Body of pancreas (tissue), 4 donors: ENCODE measurements around the gene GALNT16. TPM values are rescaled to one million over a fixed set of nuclear protein-coding genes. Genes with fewer than 3 reads are reported as not detected.

Experiments used
- ATAC-seq: fragments of 150-250 bp; one replicate; pipeline ENCODE4 v1.9.1; 2016
- DNase-seq, 4 donors: peaks; one replicate each; pipeline ENCODE4 v3.0.0-alpha.2; 2019
- H3K27ac ChIP-seq, 4 donors: fragments of 200-600 bp; sonication (generic); 1 replicate in 3 of 4; 2 replicates in 1 of 4; pipeline versions ENCODE4 v1.5.1 to v1.6.1; 2016 to 2019; ENCODE audit warnings: mild to moderate bottlenecking in 1 of 4, mixed read lengths in 1 of 4, moderate library complexity in 1 of 4
- H3K27me3 ChIP-seq, 2 donors: fragments of 200-600 bp; sonication (generic); one replicate each; pipeline ENCODE4 v1.6.0; 2016; ENCODE audit warnings: mild to moderate bottlenecking in 1 of 2
- H3K36me3 ChIP-seq, 2 donors: fragments of 200-600 bp; sonication (generic); replicated peaks in 1 of 2; 2 replicates each; pipeline ENCODE4 v1.5.1; 2016; ENCODE audit warnings: low read depth in 2 of 2; ENCODE audit not compliant: insufficient read depth in 1 of 2
- H3K4me1 ChIP-seq: fragments of 200-600 bp; sonication (generic); one replicate; pipeline ENCODE4 v1.6.0; 2016
- H3K4me3 ChIP-seq, 2 donors: fragments of 200-600 bp; sonication (generic); 1 replicate in 1 of 2; 2 replicates in 1 of 2; pipeline ENCODE4 v1.5.1; 2016 to 2019
- H3K9me3 ChIP-seq, 3 donors: fragments of 200-600 bp; sonication (generic); 1 replicate in 2 of 3; 2 replicates in 1 of 3; pipeline ENCODE4 v1.5.1; 2016
- CTCF ChIP-seq, 7 experiments: fragments of 450-650 bp in 4 of 7; fragments of 200-600 bp in 3 of 7; sonication (generic) in 3 of 7; IDR thresholded peaks; one replicate each; pipeline ENCODE4 v1.5.1; 2016 to 2019; ENCODE audit warnings: antibody characterized with exemption in 7 of 7
- POLR2A ChIP-seq, 3 donors: fragments of 450-650 bp; IDR thresholded peaks; one replicate each; pipeline ENCODE4 v1.6.1; 2016; ENCODE audit warnings: antibody characterized with exemption in 3 of 3, mild to moderate bottlenecking in 2 of 3
- WGBS, 2 donors: methylation state at CpG; one replicate each; pipeline ENCODE4 v1.1.5; 2017; 5-methylcytosine and 5-hydroxymethylcytosine counted together
- intact Hi-C: fragments of 100-400 bp; cut with DNase I; formaldehyde crosslinking; loops from one replicate; pipeline ENCODE4 v1.15.1; 2023
- total RNA-seq, 2 donors: library from RNA; depleted of rRNA; stranded (reverse); fragments of >200 nt; gene quantifications; one replicate each; pipeline ENCODE4 v1.1.0, GENCODE V29; 2016

Gene GALNT16
- total RNA-seq, 2 donors from 2014 or later = 1.3 to 5.6 TPM

- Histone ChIP-seq H3K27ac (peak overlapping the region in 1 of 4 donors; percentile 25), H3K36me3 (no peaks in the 10 kb centered on the region), H3K4me1 (peaks cover 27% of the 10 kb centered on the region), H3K9me3 (no peaks in the 10 kb centered on the region), H3K27me3 (peaks cover 0 to 15% of the 10 kb centered on the region in 2 donors), H3K4me3 (peak overlapping the region in 1 of 2 donors; percentile 50)
- intact Hi-C loops = no loop called here
- WGBS, 2 donors = 0 to 2% methylated on average over 33 to 49 of the region's 64 CpGs
- DNase-seq (peak; percentile 24 to 58 (median 41)), ATAC-seq (peak; percentile 67)
- no peak for TF ChIP-seq POLR2A (IDR thresholded peaks at IDR 0.05)
- TF ChIP-seq CTCF (IDR thresholded peaks at IDR 0.05) = peak; percentile 41 to 71 (median 58)
Observed at GRCh38 chr14:69260861-69261564, 1.1 kb downstream of the GALNT16 start.

- TF ChIP-seq POLR2A (IDR thresholded peaks at IDR 0.05) = no peak
- no peak for TF ChIP-seq CTCF (IDR thresholded peaks at IDR 0.05)
- Histone ChIP-seq H3K36me3 (no peaks in the 10 kb centered on the region), H3K4me1 (peaks cover 27% of the 10 kb centered on the region), H3K4me3 (no peak overlapping the region), H3K9me3 (no peaks in the 10 kb centered on the region), H3K27me3 (peaks cover 0 to 15% of the 10 kb centered on the region in 2 donors), H3K27ac (no peak overlapping the region)
- ATAC-seq (no peak), DNase-seq (no peak)
- WGBS, 2 donors = 45 to 49% methylated on average over 5 of the region's 5 CpGs
- intact Hi-C loops = no loop called here
Observed at GRCh38 chr14:69261761-69262331, 1.9 kb downstream of the GALNT16 start.

GRCh38 chr14:69262516-69262915, 2.6 kb downstream of the GALNT16 start:
- no peaks in the 10 kb centered on the region for H3K9me3 ChIP-seq
- WGBS, 2 donors = 86 to 88% methylated on average over 3 of the region's 3 CpGs
- H3K27ac ChIP-seq = no peak overlapping the region
- H3K27me3 ChIP-seq = peaks cover 0 to 15% of the 10 kb centered on the region in 2 donors
- H3K36me3 ChIP-seq = no peaks in the 10 kb centered on the region
- DNase-seq = no peak
- peaks cover 27% of the 10 kb centered on the region for H3K4me1 ChIP-seq
- no peak for ATAC-seq
- no peak overlapping the region for H3K4me3 ChIP-seq
- intact Hi-C loops = no loop called here
- TF ChIP-seq CTCF (IDR thresholded peaks at IDR 0.05) (no peak), POLR2A (IDR thresholded peaks at IDR 0.05) (no peak)

GRCh38 chr14:69263364-69263763, 3.4 kb downstream of the GALNT16 start:
- ATAC-seq = peak; percentile 22
- WGBS, 2 donors = 88 to 94% methylated on average over 6 of the region's 6 CpGs
- H3K27ac ChIP-seq = no peak overlapping the region
- no peaks in the 10 kb centered on the region for H3K36me3 ChIP-seq
- peak; percentile 20 to 37 (median 32) for DNase-seq
- TF ChIP-seq POLR2A (IDR thresholded peaks at IDR 0.05) (no peak), CTCF (IDR thresholded peaks at IDR 0.05) (no peak)
- peaks cover 27% of the 10 kb centered on the region for H3K4me1 ChIP-seq
- intact Hi-C loops = no loop called here
- H3K27me3 ChIP-seq = peaks cover 0 to 15% of the 10 kb centered on the region in 2 donors
- no peak overlapping the region for H3K4me3 ChIP-seq
- H3K9me3 ChIP-seq = no peaks in the 10 kb centered on the region
